ENCODE measurements around the gene RPL11. TPM values are rescaled to one million over a fixed set of nuclear protein-coding genes. Genes with fewer than 3 reads are reported as not detected.

The RPL11 gene
- total and polyA plus RNA-seq, 2 of the 4 experiments (the other 2 are of a cell fraction), result 452 to 1,692 TPM

DNA sequence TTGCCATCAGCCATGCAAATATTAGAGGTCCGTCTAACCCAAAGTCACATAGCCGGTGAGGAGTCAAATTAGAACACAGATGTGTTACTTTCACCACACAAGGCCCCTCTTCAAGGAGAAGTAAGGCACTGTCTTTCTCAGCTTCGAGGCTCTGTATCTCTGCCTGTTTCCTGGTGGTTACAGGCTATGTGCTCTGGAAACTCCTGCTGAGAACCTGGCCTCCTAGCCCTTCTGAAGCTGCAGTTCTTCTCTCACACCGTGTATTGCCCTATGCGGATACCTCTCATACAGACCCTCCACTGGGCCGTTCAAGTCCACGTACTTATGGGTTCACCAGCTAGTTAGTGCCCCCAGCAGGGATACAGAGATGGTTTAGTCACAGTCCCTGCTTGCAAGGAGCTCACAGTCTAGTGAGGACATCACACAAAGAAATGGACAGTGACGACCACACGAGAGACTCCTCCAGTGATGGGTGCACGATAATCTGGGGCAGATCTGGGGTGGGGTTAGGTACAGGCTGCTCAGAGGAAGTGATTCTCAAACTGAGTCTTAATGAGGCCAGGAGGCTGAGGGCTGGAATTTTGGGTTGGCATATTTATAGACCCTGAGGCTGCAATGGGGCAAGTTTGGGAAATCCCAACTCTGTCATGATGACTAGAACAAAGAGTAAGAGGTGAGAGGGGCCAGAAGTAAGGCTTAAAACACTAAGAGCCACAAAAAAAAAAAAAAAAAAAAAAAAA lies 28.8 kb downstream of the RPL11 start:
- no peak overlapping the region for H4K5ac ChIP-seq (ENCODE audit: low read depth, low read length)
- no peaks in the 10 kb centered on the region for H3K9me3 ChIP-seq (ENCODE audit: control insufficient read depth, insufficient read depth, low read length)
- H3K4ac ChIP-seq (ENCODE audit: low read depth, low read length), result no peak overlapping the region
- H3K4me3 ChIP-seq (ENCODE audit: insufficient read depth, low read depth, low read length), result no peak overlapping the region
- peaks cover 42% of the 10 kb centered on the region for H4K20me1 ChIP-seq (ENCODE audit: insufficient read depth, low read length)
- peak overlapping the region; percentile 26 for H2AFZ ChIP-seq (replicated peaks; ENCODE audit: low read length, poor library complexity)
- H4K91ac ChIP-seq (ENCODE audit: insufficient read depth, low read depth, low read length), result no peak overlapping the region
- no peak overlapping the region for H2BK120ac ChIP-seq (ENCODE audit: low read depth, low read length)
- DNase-seq (peak; percentile 37), ATAC-seq (ENCODE audit: low read depth) (peak; percentile 10)
- no TSS peak for BruUV-seq (replicated peaks)
- dilution Hi-C loops (cut with HindIII; ENCODE audit: low sequenced_read_pairs, unreplicated experiment), result no loop called here
- no peaks in the 10 kb centered on the region for H3K36me3 ChIP-seq (ENCODE audit: control insufficient read depth, insufficient read depth, low read length)
- H3K4me2 ChIP-seq (ENCODE audit: low read depth, low read length), result no peak overlapping the region
- in situ Hi-C loops (cut with MboI; ENCODE audit: low sequenced_read_pairs), result no loop called here
- peak overlapping the region; percentile 24; the same call in 1 of the 2 replicates for H3K23ac ChIP-seq (ENCODE audit: low read depth, low read length)
- H2BK20ac ChIP-seq (ENCODE audit: low read depth, low read length), result no peak overlapping the region
- H3K27me3 ChIP-seq (ENCODE audit: control insufficient read depth, insufficient read depth, low read length), result no peaks in the 10 kb centered on the region
- peaks cover 8% of the 10 kb centered on the region for H3K4me1 ChIP-seq (ENCODE audit: control insufficient read depth, insufficient read depth, low read length)
- no peak overlapping the region for H3K18ac ChIP-seq (ENCODE audit: low read depth, low read length)
- CTCF ChIA-PET, result no interaction called here
- POLR2A ChIA-PET (ENCODE audit: unreplicated experiment), result interaction anchor here (0.6 kb wide), 1 partner anchor 1755 kb away, joined by 3 read pairs; no protein-coding TSS in a partner anchor
- no peak overlapping the region; the same call in 1 of the 2 replicates for H3K14ac ChIP-seq (replicated peaks; ENCODE audit: low read depth, low read length)
- intact Hi-C loops (cut with micrococcal nuclease), result no loop called here
- H3K9ac ChIP-seq (ENCODE audit: low read depth, low read length), result no peak overlapping the region
- no peak overlapping the region for H3K56ac ChIP-seq (ENCODE audit: extremely low read depth, insufficient read depth, low read length)
- H3K27ac ChIP-seq (ENCODE audit: insufficient read depth, low read length), result peak overlapping the region; percentile 0; the same call in 1 of the 2 replicates
- H4K8ac ChIP-seq (ENCODE audit: low read depth in 2 of 2, low read length in 2 of 2), result no peak overlapping the region
- peaks cover 18% of the 10 kb centered on the region for H3K9me1 ChIP-seq (ENCODE audit: insufficient read depth, low read length)
- H2BK15ac ChIP-seq (ENCODE audit: low read depth, low read length), result no peak overlapping the region
- H2AK5ac ChIP-seq (ENCODE audit: low read depth, low read length), result peak overlapping the region; percentile 0; the same call in 1 of the 2 replicates
- H2AK9ac ChIP-seq (replicated peaks; ENCODE audit: low read depth, low read length, poor library complexity), result no peak overlapping the region
- peaks cover 16 to 62% of the 10 kb centered on the region in 2 experiments for H3K79me1 ChIP-seq (ENCODE audit: low read depth in 1 of 2, low read length in 2 of 2)
- TF ChIP-seq FOS (IDR thresholded peaks at IDR 0.05; ENCODE audit: low read depth, low read length), result no peak
- peak; percentile 47; the same call in 1 of the 2 replicates for TF ChIP-seq NFE2L2 (IDR thresholded peaks at IDR 0.05; ENCODE audit: low read depth, low read length)
- H2BK5ac ChIP-seq (ENCODE audit: low read depth, low read length, poor library complexity, severe bottlenecking), result no peak overlapping the region
- 100% methylated on average over 1 of the region's 10 CpGs; no CpG with 5 or more reads in 1 of the 2 experiments for WGBS, 2 experiments (ENCODE audit: extremely low coverage in 2 of 2, insufficient read length in 1 of 2)
